HCT116 (cell line): ENCODE results near the gene EZH2. TPM values are rescaled to one million over a fixed set of nuclear protein-coding genes. Genes with fewer than 3 reads are reported as not detected.

Experiments
- ATAC-seq: fragments of 200-7000 bp; cut with Tn5 transposase; 2 replicates; pipeline ENCODE4 v1.9.1; 2020; ENCODE audit warnings: mild to moderate bottlenecking, moderate library complexity
- BruUV-seq: library from RNA; stranded (reverse); fragments of 400-500 nt; replicated peaks from 2 replicates; lab custom pipeline; 2021; lab: Mats Ljungman, UMichigan
- CTCF ChIA-PET: fragments of 300-600 bp; sonication (Branson Sonifier 250); formaldehyde crosslinking; loops from one replicate; lab custom pipeline; 2021; ENCODE audit warnings: antibody characterized with exemption; lab: Charles Lee
- POLR2A ChIA-PET: fragments of 300-600, 350-600 bp; sonication (Branson Sonifier 250); formaldehyde crosslinking; loops from one replicate; lab custom pipeline; 2021; ENCODE audit warnings: antibody characterized with exemption; lab: Charles Lee
- RAD21 ChIA-PET, 2 experiments: fragments of 300-600 bp; sonication (Branson Sonifier 250); formaldehyde crosslinking; loops; one replicate each; lab custom pipeline; 2023; ENCODE audit warnings: low total read pairs in 2 of 2; ENCODE audit not compliant: uncharacterized antibody in 2 of 2, unreplicated experiment in 2 of 2, low non-redundant PET in 1 of 2; lab: Charles Lee
- DNase-seq: peaks from one replicate; pipeline ENCODE4 v3.0.0-alpha.2; 2010; ENCODE audit warnings: low read depth, low spot score
- H2AFZ ChIP-seq: fragments of 200-600 bp; shearing (Covaris generic), sonication (generic); 2 replicates; pipeline ENCODE4 v1.6.1; 2017; ENCODE audit warnings: low read depth, mixed run types, mixed read lengths, antibody characterized with exemption, low read length; ENCODE audit not compliant: poor library complexity, severe bottlenecking
- H3K27ac ChIP-seq: 2 replicates; pipeline ENCODE4 v1.5.1; 2012; ENCODE audit warnings: low read depth, low read length
- H3K27me3 ChIP-seq: fragments of 200-600 bp; sonication (generic); 2 replicates; pipeline ENCODE4 v1.6.1; 2016; ENCODE audit warnings: mixed run types, low read length, mixed read lengths; ENCODE audit not compliant: insufficient read depth
- H3K36me3 ChIP-seq, 2 experiments: fragments of 200-500 bp in 1 of 2; fragments of 200-600 bp in 1 of 2; sonication (Bioruptor generic) in 1 of 2; sonication (generic) in 1 of 2; 2 replicates each; pipeline versions ENCODE4 v1.5.1 to v1.6.1; 2014 to 2016; ENCODE audit warnings: low read length in 2 of 2, inconsistent platforms in 1 of 2, mixed read lengths in 1 of 2, mixed run types in 1 of 2; ENCODE audit not compliant: insufficient read depth in 2 of 2, control insufficient read depth in 1 of 2
- H3K4me1 ChIP-seq, 2 experiments: fragments of 200-600 bp in 1 of 2; sonication (generic) in 1 of 2; 2 replicates each; pipeline versions ENCODE4 v1.5.1 to v1.6.1; 2012 to 2017; ENCODE audit warnings: low read length in 2 of 2, inconsistent platforms in 1 of 2, mild to moderate bottlenecking in 1 of 2, mixed read lengths in 1 of 2, mixed run types in 1 of 2, moderate library complexity in 1 of 2; ENCODE audit not compliant: insufficient read depth in 2 of 2, control insufficient read depth in 1 of 2
- H3K4me2 ChIP-seq: fragments of 200-600 bp; sonication (generic); 2 replicates; pipeline ENCODE4 v1.6.1; 2017; ENCODE audit warnings: mixed run types, low read length, mixed read lengths
- H3K4me3 ChIP-seq, 2 experiments: fragments of 200-600 bp in 1 of 2; sonication (generic) in 1 of 2; replicated peaks in 1 of 2; 2 replicates each; pipeline ENCODE4 v1.5.1; 2011 to 2016; ENCODE audit warnings: low read length in 2 of 2, control low read depth in 1 of 2, low read depth in 1 of 2, mild to moderate bottlenecking in 1 of 2, mixed read lengths in 1 of 2, mixed run types in 1 of 2
- H3K79me2 ChIP-seq: fragments of 200-600 bp; sonication (generic); 2 replicates; pipeline ENCODE4 v1.6.1; 2017; ENCODE audit warnings: mild to moderate bottlenecking, mixed run types, low read length, moderate library complexity, mixed read lengths; ENCODE audit not compliant: insufficient read depth
- H3K9ac ChIP-seq: fragments of 200-600 bp; sonication (generic); 2 replicates; pipeline ENCODE4 v1.6.1; 2016; ENCODE audit warnings: low read length, mixed read lengths
- H3K9me2 ChIP-seq: fragments of 200-600 bp; sonication (generic), shearing (Covaris generic); 2 replicates; pipeline ENCODE4 v1.6.1; 2017; ENCODE audit warnings: mixed run types, mild to moderate bottlenecking, moderate library complexity; ENCODE audit not compliant: insufficient read depth
- H3K9me3 ChIP-seq, 2 experiments: fragments of 200-500 bp in 1 of 2; fragments of 200-600 bp in 1 of 2; sonication (Bioruptor generic) in 1 of 2; sonication (generic) in 1 of 2; 2 replicates each; pipeline ENCODE4 v1.6.1; 2014 to 2017; ENCODE audit warnings: low read length in 2 of 2, mixed read lengths in 2 of 2, inconsistent platforms in 1 of 2, low read depth in 1 of 2, mild to moderate bottlenecking in 1 of 2, mixed run types in 1 of 2, moderate library complexity in 1 of 2; ENCODE audit not compliant: control insufficient read depth in 1 of 2, insufficient read depth in 1 of 2
- H4K20me1 ChIP-seq: fragments of 200-600 bp; sonication (generic), shearing (Covaris generic); 2 replicates; pipeline ENCODE4 v1.6.1; 2017; ENCODE audit warnings: mixed run types, mild to moderate bottlenecking, moderate library complexity; ENCODE audit not compliant: insufficient read depth
- CBX3 ChIP-seq: IDR thresholded peaks from 2 replicates; pipeline ENCODE4 v1.6.1; 2012; ENCODE audit warnings: low read depth
- CEBPB ChIP-seq: IDR thresholded peaks from 2 replicates; pipeline ENCODE4 v1.6.1; 2012; ENCODE audit warnings: low read depth
- CTCF ChIP-seq, 3 experiments: fragments of 200-600 bp in 1 of 3; sonication (generic) in 1 of 3; IDR thresholded peaks in 2 of 3; conservative IDR thresholded peaks in 1 of 3; 2 replicates each; pipeline ENCODE4 v1.5.1; 2012 to 2017; ENCODE audit warnings: low read depth in 2 of 3, low read length in 2 of 3, antibody characterized with exemption in 1 of 3, borderline replicate concordance in 1 of 3, control low read depth in 1 of 3, mild to moderate bottlenecking in 1 of 3, mixed read lengths in 1 of 3, mixed run types in 1 of 3, moderate library complexity in 1 of 3; ENCODE audit not compliant: insufficient read depth in 1 of 3
- EGR1 ChIP-seq: IDR thresholded peaks from 2 replicates; pipeline ENCODE4 v1.6.1; 2012; ENCODE audit warnings: low read depth
- EZH2phosphoT487 ChIP-seq: fragments of 200-600 bp; IDR thresholded peaks from 2 replicates; pipeline ENCODE4 v1.6.1; 2018; ENCODE audit warnings: antibody characterized with exemption, borderline replicate concordance
- FOSL1 ChIP-seq: IDR thresholded peaks from 2 replicates; pipeline ENCODE4 v1.6.1; 2012; ENCODE audit warnings: low read depth
- JUND ChIP-seq: IDR thresholded peaks from 2 replicates; pipeline ENCODE4 v1.6.1; 2012
- MAX ChIP-seq: IDR thresholded peaks from 2 replicates; pipeline ENCODE4 v1.6.1; 2012
- POLR2A ChIP-seq: IDR thresholded peaks from 2 replicates; pipeline ENCODE4 v1.7.0; 2011; ENCODE audit warnings: borderline replicate concordance; ENCODE audit not compliant: insufficient read depth, insufficient read length; ENCODE audit errors: extremely low read depth
- RAD21 ChIP-seq: IDR thresholded peaks from 2 replicates; pipeline ENCODE4 v1.6.1; 2012; ENCODE audit warnings: low read depth, mild to moderate bottlenecking
- SP1 ChIP-seq: IDR thresholded peaks from 2 replicates; pipeline ENCODE4 v1.6.1; 2012; ENCODE audit warnings: low read depth
- YY1 ChIP-seq: IDR thresholded peaks from 2 replicates; pipeline ENCODE4 v1.6.1; 2011; ENCODE audit warnings: low read length, low read depth, moderate library complexity, mild to moderate bottlenecking; ENCODE audit not compliant: insufficient replicate concordance; ENCODE audit errors: extremely low read depth
- ZBTB33 ChIP-seq: IDR thresholded peaks from 2 replicates; pipeline ENCODE4 v1.6.1; 2011; ENCODE audit warnings: mild to moderate bottlenecking, low read length, moderate library complexity; ENCODE audit not compliant: insufficient replicate concordance; ENCODE audit errors: extremely low read depth
- ZFX ChIP-seq: fragments of 450-650 bp; IDR thresholded peaks from 2 replicates; pipeline ENCODE4 v1.6.1; 2017
- ZNF274 ChIP-seq: fragments of 200-500 bp; sonication (Bioruptor generic); IDR thresholded peaks from 2 replicates; pipeline ENCODE4 v1.6.1; 2014; ENCODE audit warnings: mild to moderate bottlenecking, low read depth, low read length, inconsistent platforms
- intact Hi-C: fragments of 100-400 bp; cut with micrococcal nuclease; formaldehyde crosslinking; loops from 2 replicates; pipeline ENCODE4 v1.10.0; 2022
- total RNA-seq: library from RNA; stranded (reverse); gene quantifications from one replicate; pipeline ENCODE4 v1.2.1, GENCODE V29; 2021; ENCODE audit not compliant: unreplicated experiment

Gene EZH2
- total RNA-seq, 1 experiment from 2014 or later, result 55.2 TPM

- Histone ChIP-seq H3K27ac (no peak overlapping the region), H3K36me3 (no peaks in the 10 kb centered on the region), H3K4me1 (peaks cover 22 to 49% of the 10 kb centered on the region in 2 experiments), H3K9ac (no peak overlapping the region), H2AFZ (no peak overlapping the region), H3K27me3 (no peaks in the 10 kb centered on the region), H3K4me2 (peak overlapping the region; percentile 88), H3K9me2 (no peaks in the 10 kb centered on the region), H4K20me1 (no peaks in the 10 kb centered on the region), H3K79me2 (no peaks in the 10 kb centered on the region), H3K9me3 (no peaks in the 10 kb centered on the region), H3K4me3 (no peak overlapping the region)
- ATAC-seq (no peak), DNase-seq (no peak)
- RAD21 ChIA-PET, result no interaction called here
- intact Hi-C loops, result no loop called here
- TF ChIP-seq EZH2phosphoT487 (no peak), YY1 (no peak), ZBTB33 (no peak), RAD21 (no peak)
- no TSS peak for BruUV-seq
- POLR2A ChIA-PET, result interaction anchor here (0.9 kb wide), 1 partner anchor 42 kb away, joined by 4 read pairs; no protein-coding TSS in a partner anchor
- CTCF ChIA-PET, result interaction anchor here (1.7 kb wide), 1 partner anchor 59 kb away, joined by 5 read pairs; no protein-coding TSS in a partner anchor
Measured at GRCh38 chr7:148915211-148915610, 31.1 kb upstream of the EZH2 start.

GRCh38 chr7:148914208-148914777 is 30.2 kb upstream of the EZH2 start:
- Histone ChIP-seq H2AFZ (no peak overlapping the region), H3K9me3 (no peaks in the 10 kb centered on the region), H3K27me3 (no peaks in the 10 kb centered on the region), H3K4me2 (peak overlapping the region; percentile 88), H3K9ac (peak overlapping the region; percentile 48), H3K27ac (peak overlapping the region; percentile 20; the same call in 1 of the 2 replicates), H4K20me1 (no peaks in the 10 kb centered on the region), H3K4me3 (peak overlapping the region in 1 of 2 experiments; percentile 50; a peak in 3 of 4 replicates), H3K9me2 (no peaks in the 10 kb centered on the region), H3K4me1 (peaks cover 22 to 49% of the 10 kb centered on the region in 2 experiments), H3K79me2 (no peaks in the 10 kb centered on the region), H3K36me3 (no peaks in the 10 kb centered on the region)
- ATAC-seq (peak; percentile 82), DNase-seq (peak; percentile 71)
- BruUV-seq, result no TSS peak
- ChIA-PET CTCF (interaction anchor here (1.7 kb wide), 1 partner anchor 58 kb away, joined by 5 read pairs; no protein-coding TSS in a partner anchor), POLR2A (interaction anchor here (0.9 to 1.1 kb wide), 2 partner anchors 27 to 41 kb away, joined by 4 read pairs; no protein-coding TSS in a partner anchor), RAD21 (no interaction called here)
- intact Hi-C loops, result no loop called here
- TF ChIP-seq ZNF274 (no peak), EGR1 (peak; percentile 92), MAX (peak; percentile 71; the same call in 1 of the 2 replicates), FOSL1 (peak; percentile 91), RAD21 (no peak), CBX3 (peak; percentile 72; the same call in 1 of the 2 replicates), SP1 (peak; percentile 67), POLR2A (no peak), JUND (peak; percentile 88), CTCF (IDR thresholded peaks at IDR 0.05 in 2 of 3, conservative IDR thresholded peaks at IDR 0.05 in 1 of 3; ENCODE audit: borderline replicate concordance in 1 of 3, insufficient read depth in 1 of 3, low read depth in 2 of 3, low read length in 2 of 3) (no peak), ZFX (no peak), CEBPB (peak; percentile 66)
